Transverse colon (tissue), 4 donors: ENCODE measurements around the gene MAPK12.

Experiments used
- EP300 ChIP-seq: sonication (generic); formaldehyde crosslinking; IDR thresholded peaks from one replicate; pipeline ENCODE4 v1.6.1; 2017; ENCODE audit warnings: antibody characterized with exemption, low read depth
- POLR2A ChIP-seq: fragments of 450-650 bp; IDR thresholded peaks from one replicate; pipeline ENCODE4 v1.6.1; 2016; ENCODE audit warnings: antibody characterized with exemption, mild to moderate bottlenecking, moderate library complexity
- POLR2AphosphoS5 ChIP-seq, 3 donors: sonication (generic); formaldehyde crosslinking; IDR thresholded peaks; one replicate each; pipeline ENCODE4 v1.6.1; 2016; ENCODE audit warnings: antibody characterized with exemption in 3 of 3
- TF ChIP-seq, protein P1 (sequence below), 5 experiments: fragments of 200-600 bp in 3 of 5; fragments of 450-650 bp in 2 of 5; sonication (generic) in 3 of 5; IDR thresholded peaks; 1 replicate in 2 of 5; 2 replicates in 3 of 5; pipeline ENCODE4 v1.5.1; 2016 to 2017; ENCODE audit warnings: antibody characterized with exemption in 5 of 5, inconsistent platforms in 3 of 5, mild to moderate bottlenecking in 2 of 5, moderate library complexity in 1 of 5

DNA sequence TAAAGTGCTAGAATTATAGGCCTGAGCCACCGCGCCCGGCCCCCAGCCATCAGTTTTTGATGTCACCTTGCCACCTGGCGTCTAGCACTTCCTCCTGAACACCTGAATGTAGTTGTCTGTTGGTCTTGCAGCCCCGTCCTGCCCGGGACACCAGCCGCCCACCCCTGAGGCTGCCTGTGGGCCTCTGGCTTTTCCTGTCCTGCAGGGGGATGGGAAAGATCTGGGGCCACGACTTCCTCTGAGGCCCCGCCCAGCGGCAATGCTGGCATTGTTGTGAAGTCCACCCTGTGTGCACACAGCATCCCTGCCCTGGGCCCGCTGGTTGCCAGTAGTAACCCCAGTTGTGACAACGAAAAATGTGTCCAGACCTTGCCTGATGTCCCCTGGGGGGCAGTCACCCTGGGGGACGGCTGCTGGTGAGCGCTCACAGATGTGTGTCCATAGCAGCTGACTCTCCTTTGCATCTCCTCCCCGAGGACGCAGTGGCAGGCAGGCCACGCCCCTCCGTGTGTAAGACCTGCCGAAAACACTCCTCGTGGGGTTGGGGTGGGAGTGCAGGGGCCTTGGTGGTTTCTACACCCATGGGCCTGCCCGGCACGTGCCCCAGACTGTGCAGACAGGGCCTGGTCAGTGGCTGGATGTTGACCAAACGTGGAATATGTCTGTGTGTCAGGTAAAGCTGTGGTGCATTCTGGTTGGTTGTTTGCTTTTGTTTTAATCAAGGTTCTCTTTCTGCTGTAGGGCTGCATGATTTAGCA lies 53.9 kb downstream of the MAPK12 start:
- TF ChIP-seq POLR2AphosphoS5 (IDR thresholded peaks at IDR 0.05) (no peak), POLR2A (no peak), EP300 (no peak)
- TF ChIP-seq, protein P1, sequence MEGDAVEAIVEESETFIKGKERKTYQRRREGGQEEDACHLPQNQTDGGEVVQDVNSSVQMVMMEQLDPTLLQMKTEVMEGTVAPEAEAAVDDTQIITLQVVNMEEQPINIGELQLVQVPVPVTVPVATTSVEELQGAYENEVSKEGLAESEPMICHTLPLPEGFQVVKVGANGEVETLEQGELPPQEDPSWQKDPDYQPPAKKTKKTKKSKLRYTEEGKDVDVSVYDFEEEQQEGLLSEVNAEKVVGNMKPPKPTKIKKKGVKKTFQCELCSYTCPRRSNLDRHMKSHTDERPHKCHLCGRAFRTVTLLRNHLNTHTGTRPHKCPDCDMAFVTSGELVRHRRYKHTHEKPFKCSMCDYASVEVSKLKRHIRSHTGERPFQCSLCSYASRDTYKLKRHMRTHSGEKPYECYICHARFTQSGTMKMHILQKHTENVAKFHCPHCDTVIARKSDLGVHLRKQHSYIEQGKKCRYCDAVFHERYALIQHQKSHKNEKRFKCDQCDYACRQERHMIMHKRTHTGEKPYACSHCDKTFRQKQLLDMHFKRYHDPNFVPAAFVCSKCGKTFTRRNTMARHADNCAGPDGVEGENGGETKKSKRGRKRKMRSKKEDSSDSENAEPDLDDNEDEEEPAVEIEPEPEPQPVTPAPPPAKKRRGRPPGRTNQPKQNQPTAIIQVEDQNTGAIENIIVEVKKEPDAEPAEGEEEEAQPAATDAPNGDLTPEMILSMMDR (IDR thresholded peaks at IDR 0.05): no peak
